GM19043 (cell line): ENCODE measurements around the gene NPLOC4.

Experiments
- ATAC-seq: cut with Tn5 transposase; IDR thresholded peaks from one replicate; pipeline ENCODE4 v1.9.1; 2021; ENCODE audit warnings: low read depth; ENCODE audit not compliant: unreplicated experiment

Gene NPLOC4

GRCh38 chr17:81523402-81524038 is 113.4 kb downstream of the NPLOC4 start:
- no peak for ATAC-seq

- no peak for ATAC-seq
These were observed 114.2 kb downstream of the NPLOC4 start for GRCh38 chr17:81522491-81523401.

GRCh38 chr17:81520021-81520901 is 116.7 kb downstream of the NPLOC4 start:
- ATAC-seq, result no peak

GRCh38 chr17:81519284-81520020 is 117.5 kb downstream of the NPLOC4 start:
- ATAC-seq, result no peak

- ATAC-seq, result no peak
These were observed 118.1 kb downstream of the NPLOC4 start for GRCh38 chr17:81518785-81519283.

- no peak for ATAC-seq
These were observed 118.7 kb downstream of the NPLOC4 start for GRCh38 chr17:81518113-81518784.

GRCh38 chr17:81517339-81518112 is 119.4 kb downstream of the NPLOC4 start:
- ATAC-seq, result peak; percentile 35

- ATAC-seq, result no peak
These were observed 119.9 kb downstream of the NPLOC4 start for GRCh38 chr17:81517009-81517338.

- ATAC-seq, result no peak
These were observed 120.5 kb downstream of the NPLOC4 start for GRCh38 chr17:81516439-81516838.

- ATAC-seq, result no peak
These were observed 121.3 kb downstream of the NPLOC4 start for GRCh38 chr17:81515530-81516041.

GRCh38 chr17:81514739-81515529 is 122.0 kb downstream of the NPLOC4 start:
- ATAC-seq, result no peak

GRCh38 chr17:81514489-81514738 is 122.5 kb downstream of the NPLOC4 start:
- ATAC-seq, result no peak

GRCh38 chr17:81513753-81514488 is 123.0 kb downstream of the NPLOC4 start:
- ATAC-seq, result no peak

- no peak for ATAC-seq
These were observed 123.5 kb downstream of the NPLOC4 start for GRCh38 chr17:81513372-81513752.

GRCh38 chr17:81512562-81513371 is 124.1 kb downstream of the NPLOC4 start, which contains the start of gene ACTG1:
TSS of gene ACTG1 (minus strand) at chr17:81512799. CDS start at chr17:81512354, 445 bp downstream.
- peak; percentile 28 for ATAC-seq

- no peak for ATAC-seq
These were observed 124.9 kb downstream of the NPLOC4 start for GRCh38 chr17:81511804-81512561.
